Esophagus muscularis mucosa (tissue), 3 donors: ENCODE results near the gene CDK14.

Experiments
- EP300 ChIP-seq: sonication (generic); formaldehyde crosslinking; IDR thresholded peaks from one replicate; pipeline ENCODE4 v1.6.1; 2017; ENCODE audit warnings: antibody characterized with exemption
- TF ChIP-seq, protein P1 (sequence below), 3 experiments: fragments of 200-600 bp in 2 of 3; fragments of 450-650 bp in 1 of 3; sonication (generic) in 2 of 3; IDR thresholded peaks; one replicate each; pipeline ENCODE4 v1.5.1; 2017 to 2019; ENCODE audit warnings: antibody characterized with exemption in 3 of 3, mild to moderate bottlenecking in 2 of 3, moderate library complexity in 1 of 3

DNA sequence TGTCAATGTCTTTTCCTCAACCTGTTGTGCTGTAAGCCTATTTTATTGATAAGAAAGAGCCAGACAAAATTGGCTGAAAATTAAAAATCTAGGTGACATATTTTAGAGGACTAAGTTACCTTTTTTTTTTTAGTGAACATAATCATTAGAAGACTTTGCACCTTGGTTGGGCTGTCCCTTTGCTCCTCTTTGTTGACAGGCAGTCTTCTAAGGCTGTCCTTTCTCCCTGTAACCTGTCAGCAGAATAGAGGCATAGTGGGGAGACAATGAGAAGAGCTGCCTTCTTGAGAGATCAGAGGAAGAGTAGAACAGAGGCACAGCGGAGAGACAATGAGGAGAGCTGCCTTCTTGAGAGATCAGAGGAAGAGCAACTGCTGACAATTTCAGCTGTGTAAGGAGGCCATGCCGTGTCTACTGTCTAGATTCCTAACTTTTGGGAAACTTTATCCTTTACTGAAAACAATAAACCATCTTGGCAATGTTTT is 429.8 kb downstream of the CDK14 start:
- TF ChIP-seq, protein P1, sequence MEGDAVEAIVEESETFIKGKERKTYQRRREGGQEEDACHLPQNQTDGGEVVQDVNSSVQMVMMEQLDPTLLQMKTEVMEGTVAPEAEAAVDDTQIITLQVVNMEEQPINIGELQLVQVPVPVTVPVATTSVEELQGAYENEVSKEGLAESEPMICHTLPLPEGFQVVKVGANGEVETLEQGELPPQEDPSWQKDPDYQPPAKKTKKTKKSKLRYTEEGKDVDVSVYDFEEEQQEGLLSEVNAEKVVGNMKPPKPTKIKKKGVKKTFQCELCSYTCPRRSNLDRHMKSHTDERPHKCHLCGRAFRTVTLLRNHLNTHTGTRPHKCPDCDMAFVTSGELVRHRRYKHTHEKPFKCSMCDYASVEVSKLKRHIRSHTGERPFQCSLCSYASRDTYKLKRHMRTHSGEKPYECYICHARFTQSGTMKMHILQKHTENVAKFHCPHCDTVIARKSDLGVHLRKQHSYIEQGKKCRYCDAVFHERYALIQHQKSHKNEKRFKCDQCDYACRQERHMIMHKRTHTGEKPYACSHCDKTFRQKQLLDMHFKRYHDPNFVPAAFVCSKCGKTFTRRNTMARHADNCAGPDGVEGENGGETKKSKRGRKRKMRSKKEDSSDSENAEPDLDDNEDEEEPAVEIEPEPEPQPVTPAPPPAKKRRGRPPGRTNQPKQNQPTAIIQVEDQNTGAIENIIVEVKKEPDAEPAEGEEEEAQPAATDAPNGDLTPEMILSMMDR (IDR thresholded peaks at IDR 0.05): no peak
- no peak for TF ChIP-seq EP300
